HCT116 (cell line): ENCODE measurements around the gene OR13J1.

Experiments
- EGR1 ChIP-seq: IDR thresholded peaks from 2 replicates; pipeline ENCODE4 v1.6.1; 2012; ENCODE audit warnings: low read depth
- EZH2phosphoT487 ChIP-seq: fragments of 200-600 bp; IDR thresholded peaks from 2 replicates; pipeline ENCODE4 v1.6.1; 2018; ENCODE audit warnings: antibody characterized with exemption, borderline replicate concordance

- no peak for TF ChIP-seq EGR1
- TF ChIP-seq EZH2phosphoT487: no peak
These were observed 33.6 kb downstream of the OR13J1 start for GRCh38 chr9:35836595-35836994.
